ENCODE results near the gene ALOX12B.

- TF ChIP-seq, protein P1, sequence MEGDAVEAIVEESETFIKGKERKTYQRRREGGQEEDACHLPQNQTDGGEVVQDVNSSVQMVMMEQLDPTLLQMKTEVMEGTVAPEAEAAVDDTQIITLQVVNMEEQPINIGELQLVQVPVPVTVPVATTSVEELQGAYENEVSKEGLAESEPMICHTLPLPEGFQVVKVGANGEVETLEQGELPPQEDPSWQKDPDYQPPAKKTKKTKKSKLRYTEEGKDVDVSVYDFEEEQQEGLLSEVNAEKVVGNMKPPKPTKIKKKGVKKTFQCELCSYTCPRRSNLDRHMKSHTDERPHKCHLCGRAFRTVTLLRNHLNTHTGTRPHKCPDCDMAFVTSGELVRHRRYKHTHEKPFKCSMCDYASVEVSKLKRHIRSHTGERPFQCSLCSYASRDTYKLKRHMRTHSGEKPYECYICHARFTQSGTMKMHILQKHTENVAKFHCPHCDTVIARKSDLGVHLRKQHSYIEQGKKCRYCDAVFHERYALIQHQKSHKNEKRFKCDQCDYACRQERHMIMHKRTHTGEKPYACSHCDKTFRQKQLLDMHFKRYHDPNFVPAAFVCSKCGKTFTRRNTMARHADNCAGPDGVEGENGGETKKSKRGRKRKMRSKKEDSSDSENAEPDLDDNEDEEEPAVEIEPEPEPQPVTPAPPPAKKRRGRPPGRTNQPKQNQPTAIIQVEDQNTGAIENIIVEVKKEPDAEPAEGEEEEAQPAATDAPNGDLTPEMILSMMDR (IDR thresholded peaks at IDR 0.05), result no peak
- TF ChIP-seq POLR2A (IDR thresholded peaks at IDR 0.05), result peak in 1 of 2 donors; percentile 39
These were observed 30.7 kb upstream of the ALOX12B start, which contains the start of gene ALOXE3 for GRCh38 chr17:8117980-8118768.
